ENCODE results near the gene LIFR.

Gene LIFR

GRCh38 chr5:38462976-38463633 lies 93.3 kb downstream of the LIFR start:
- FAIRE-seq, result no peak

GRCh38 chr5:38458174-38458573 lies 98.3 kb downstream of the LIFR start:
- no peak for FAIRE-seq

- no peak for FAIRE-seq
Measured at GRCh38 chr5:38456657-38457399, 99.6 kb downstream of the LIFR start.

GRCh38 chr5:38455796-38456330 lies 100.6 kb downstream of the LIFR start:
- FAIRE-seq, result no peak

GRCh38 chr5:38453921-38454320 lies 102.5 kb downstream of the LIFR start:
- no peak for FAIRE-seq

GRCh38 chr5:38453506-38453905 lies 102.9 kb downstream of the LIFR start:
- FAIRE-seq, result no peak

GRCh38 chr5:38452201-38452600 lies 104.2 kb downstream of the LIFR start:
- FAIRE-seq, result no peak

GRCh38 chr5:38451074-38451725 lies 105.2 kb downstream of the LIFR start:
- no peak for FAIRE-seq

- FAIRE-seq, result no peak
Measured at GRCh38 chr5:38450627-38451026, 105.8 kb downstream of the LIFR start.

- FAIRE-seq, result no peak
Measured at GRCh38 chr5:38448568-38449350, 107.7 kb downstream of the LIFR start.

GRCh38 chr5:38447786-38448185 lies 108.7 kb downstream of the LIFR start:
- FAIRE-seq, result no peak

- no peak for FAIRE-seq
Measured at GRCh38 chr5:38447056-38447455, 109.4 kb downstream of the LIFR start.

GRCh38 chr5:38446029-38446522 lies 110.4 kb downstream of the LIFR start:
- FAIRE-seq, result no peak

GRCh38 chr5:38445374-38446028 lies 110.9 kb downstream of the LIFR start:
- FAIRE-seq, result no peak

- no peak for FAIRE-seq
Measured at GRCh38 chr5:38443390-38443789, 113.1 kb downstream of the LIFR start.

GRCh38 chr5:38442247-38442573 lies 114.2 kb downstream of the LIFR start:
- no peak for FAIRE-seq

- peak; percentile 96 for FAIRE-seq
Measured at GRCh38 chr5:38441453-38442246, 114.8 kb downstream of the LIFR start.

- no peak for FAIRE-seq
Measured at GRCh38 chr5:38438757-38439156, 117.7 kb downstream of the LIFR start.

- no peak for FAIRE-seq
Measured at GRCh38 chr5:38434966-38435705, 121.3 kb downstream of the LIFR start.

GRCh38 chr5:38433160-38433861 lies 123.1 kb downstream of the LIFR start:
- no peak for FAIRE-seq
